Mesodermal cell (in vitro differentiated cells): ENCODE measurements around the gene CTTNBP2NL.

Experiments
- H3K27ac ChIP-seq: 2 replicates; pipeline ENCODE4 v1.7.0; 2013; ENCODE audit warnings: mild to moderate bottlenecking, low read depth, low read length, moderate library complexity; ENCODE audit not compliant: severe bottlenecking
- H3K36me3 ChIP-seq: 2 replicates; pipeline ENCODE4 v1.7.1; 2013; ENCODE audit warnings: mild to moderate bottlenecking, low read length, moderate library complexity; ENCODE audit not compliant: control insufficient read depth, insufficient read depth
- H3K4me1 ChIP-seq: one replicate; pipeline ENCODE4 v1.7.1; 2013; ENCODE audit warnings: mild to moderate bottlenecking, low read length; ENCODE audit not compliant: insufficient read depth, control insufficient read depth, poor library complexity, severe bottlenecking
- H3K4me3 ChIP-seq: 2 replicates; pipeline ENCODE4 v1.7.0; 2013; ENCODE audit warnings: low read length, control low read depth, mild to moderate bottlenecking; ENCODE audit not compliant: insufficient read depth, poor library complexity, severe bottlenecking; ENCODE audit errors: extremely low read depth
- H3K9me3 ChIP-seq: 2 replicates; pipeline ENCODE4 v1.7.1; 2013; ENCODE audit warnings: mild to moderate bottlenecking, low read length, moderate library complexity; ENCODE audit not compliant: control insufficient read depth
- WGBS, 2 experiments: methylation state at CpG; one replicate each; pipeline ENCODE4 v1.1.5; 2013; ENCODE audit warnings: missing lambda C conversion rate in 2 of 2; ENCODE audit not compliant: insufficient coverage in 2 of 2; 5-methylcytosine and 5-hydroxymethylcytosine counted together

CTTNBP2NL gene

GRCh38 chr1:112488141-112488540, 92.1 kb downstream of the CTTNBP2NL start:
- 91 to 94% methylated on average over 3 of the region's 5 CpGs for WGBS, 2 experiments
- Histone ChIP-seq H3K27ac (no peak overlapping the region), H3K36me3 (no peaks in the 10 kb centered on the region)

GRCh38 chr1:112492076-112492475, 96.1 kb downstream of the CTTNBP2NL start:
- H3K4me1 ChIP-seq: no peaks in the 10 kb centered on the region
- WGBS, 2 experiments: 100% methylated on average over 1 of the region's 1 CpG; no CpG with 5 or more reads in 1 of the 2 experiments
- no peaks in the 10 kb centered on the region for H3K36me3 ChIP-seq
- H3K9me3 ChIP-seq: no peaks in the 10 kb centered on the region
- H3K27ac ChIP-seq: no peak overlapping the region
- no peak overlapping the region for H3K4me3 ChIP-seq

More at GRCh38 chr1:112488141-112488540, 92.1 kb downstream of the CTTNBP2NL start:
- Histone ChIP-seq H3K4me3 (no peak overlapping the region), H3K9me3 (no peaks in the 10 kb centered on the region), H3K4me1 (no peaks in the 10 kb centered on the region)

GRCh38 chr1:112493351-112493750, 97.3 kb downstream of the CTTNBP2NL start:
- no peak overlapping the region for H3K4me3 ChIP-seq
- H3K36me3 ChIP-seq: no peaks in the 10 kb centered on the region
- H3K27ac ChIP-seq: no peak overlapping the region
- no peaks in the 10 kb centered on the region for H3K9me3 ChIP-seq
- no peaks in the 10 kb centered on the region for H3K4me1 ChIP-seq
- WGBS, 2 experiments: 73 to 100% methylated on average over 1 to 2 of the region's 6 CpGs

- H3K27ac ChIP-seq: no peak overlapping the region
- WGBS, 2 experiments: 100% methylated on average over 1 to 2 of the region's 5 CpGs
These were observed 100.3 kb downstream of the CTTNBP2NL start for GRCh38 chr1:112496290-112496689.

GRCh38 chr1:112501810-112502641, 106.0 kb downstream of the CTTNBP2NL start:
- Histone ChIP-seq H3K36me3 (no peaks in the 10 kb centered on the region), H3K4me1 (peaks cover 8% of the 10 kb centered on the region), H3K4me3 (peak overlapping the region; percentile 35), H3K27ac (no peak overlapping the region), H3K9me3 (no peaks in the 10 kb centered on the region)
- WGBS, 2 experiments: 2 to 3% methylated on average over 52 to 58 of the region's 65 CpGs

More at GRCh38 chr1:112496290-112496689, 100.3 kb downstream of the CTTNBP2NL start:
- no peaks in the 10 kb centered on the region for H3K9me3 ChIP-seq
- no peaks in the 10 kb centered on the region for H3K4me1 ChIP-seq
- no peaks in the 10 kb centered on the region for H3K36me3 ChIP-seq
- H3K4me3 ChIP-seq: no peak overlapping the region

GRCh38 chr1:112502826-112503225, 106.8 kb downstream of the CTTNBP2NL start:
- Histone ChIP-seq H3K4me3 (no peak overlapping the region), H3K9me3 (no peaks in the 10 kb centered on the region), H3K4me1 (peaks cover 9% of the 10 kb centered on the region), H3K27ac (no peak overlapping the region), H3K36me3 (no peaks in the 10 kb centered on the region)
- WGBS, 2 experiments: 71% methylated on average over 1 of the region's 2 CpGs; no CpG with 5 or more reads in 1 of the 2 experiments

GRCh38 chr1:112504001-112504660, 108.1 kb downstream of the CTTNBP2NL start:
- no peak overlapping the region for H3K27ac ChIP-seq
- no peak overlapping the region for H3K4me3 ChIP-seq
- WGBS, 2 experiments: 66 to 74% methylated on average over 9 to 10 of the region's 11 CpGs

GRCh38 chr1:112504661-112505399, 108.8 kb downstream of the CTTNBP2NL start:
- Histone ChIP-seq H3K27ac (no peak overlapping the region), H3K36me3 (no peaks in the 10 kb centered on the region), H3K4me1 (peaks cover 15% of the 10 kb centered on the region), H3K9me3 (no peaks in the 10 kb centered on the region), H3K4me3 (no peak overlapping the region)
- 39 to 47% methylated on average over 2 to 3 of the region's 6 CpGs for WGBS, 2 experiments

More at GRCh38 chr1:112504001-112504660, 108.1 kb downstream of the CTTNBP2NL start:
- peaks cover 15% of the 10 kb centered on the region for H3K4me1 ChIP-seq
- no peaks in the 10 kb centered on the region for H3K36me3 ChIP-seq
- no peaks in the 10 kb centered on the region for H3K9me3 ChIP-seq

- H3K9me3 ChIP-seq: no peaks in the 10 kb centered on the region
- H3K4me1 ChIP-seq: peaks cover 21% of the 10 kb centered on the region
- 83 to 100% methylated on average over 1 of the region's 1 CpG for WGBS, 2 experiments
- no peaks in the 10 kb centered on the region for H3K36me3 ChIP-seq
- no peak overlapping the region for H3K27ac ChIP-seq
- H3K4me3 ChIP-seq: no peak overlapping the region
These were observed 109.4 kb downstream of the CTTNBP2NL start for GRCh38 chr1:112505400-112505785.

GRCh38 chr1:112505878-112506277, 109.9 kb downstream of the CTTNBP2NL start:
- Histone ChIP-seq H3K9me3 (no peaks in the 10 kb centered on the region), H3K4me3 (no peak overlapping the region), H3K27ac (no peak overlapping the region), H3K4me1 (peaks cover 26% of the 10 kb centered on the region), H3K36me3 (no peaks in the 10 kb centered on the region)
- 86 to 92% methylated on average over 3 of the region's 3 CpGs for WGBS, 2 experiments
